ENCODE measurements around the gene ASB5.

DNA sequence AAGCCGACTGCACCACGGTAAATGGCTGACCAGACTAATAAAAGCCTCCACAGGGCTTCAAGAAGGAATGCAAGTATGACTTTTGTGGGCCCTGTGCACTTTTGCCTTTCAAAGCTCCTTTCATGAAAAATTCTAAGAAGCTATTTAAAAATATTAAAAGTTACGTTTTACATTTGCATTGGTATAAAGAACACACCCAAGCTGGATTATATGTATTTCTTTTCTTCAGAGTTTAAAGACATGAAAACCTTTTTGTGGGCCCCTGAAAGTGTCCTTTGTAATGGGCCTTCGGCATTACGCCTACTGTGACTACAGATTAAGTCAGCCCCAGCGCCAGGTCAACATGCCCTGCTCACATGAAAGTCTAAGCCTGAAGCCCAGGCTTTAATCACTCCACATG is 20.5 kb upstream of the ASB5 start:
- TF ChIP-seq, protein P1, sequence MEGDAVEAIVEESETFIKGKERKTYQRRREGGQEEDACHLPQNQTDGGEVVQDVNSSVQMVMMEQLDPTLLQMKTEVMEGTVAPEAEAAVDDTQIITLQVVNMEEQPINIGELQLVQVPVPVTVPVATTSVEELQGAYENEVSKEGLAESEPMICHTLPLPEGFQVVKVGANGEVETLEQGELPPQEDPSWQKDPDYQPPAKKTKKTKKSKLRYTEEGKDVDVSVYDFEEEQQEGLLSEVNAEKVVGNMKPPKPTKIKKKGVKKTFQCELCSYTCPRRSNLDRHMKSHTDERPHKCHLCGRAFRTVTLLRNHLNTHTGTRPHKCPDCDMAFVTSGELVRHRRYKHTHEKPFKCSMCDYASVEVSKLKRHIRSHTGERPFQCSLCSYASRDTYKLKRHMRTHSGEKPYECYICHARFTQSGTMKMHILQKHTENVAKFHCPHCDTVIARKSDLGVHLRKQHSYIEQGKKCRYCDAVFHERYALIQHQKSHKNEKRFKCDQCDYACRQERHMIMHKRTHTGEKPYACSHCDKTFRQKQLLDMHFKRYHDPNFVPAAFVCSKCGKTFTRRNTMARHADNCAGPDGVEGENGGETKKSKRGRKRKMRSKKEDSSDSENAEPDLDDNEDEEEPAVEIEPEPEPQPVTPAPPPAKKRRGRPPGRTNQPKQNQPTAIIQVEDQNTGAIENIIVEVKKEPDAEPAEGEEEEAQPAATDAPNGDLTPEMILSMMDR (IDR thresholded peaks at IDR 0.05) = no peak
- TF ChIP-seq POLR2A (IDR thresholded peaks at IDR 0.05) = no peak

All from adrenal gland (tissue), 5 donors.